Measurements from ENCODE around the gene MYO7B. TPM values are rescaled to one million over a fixed set of nuclear protein-coding genes. Genes with fewer than 3 reads are reported as not detected.

Gene MYO7B
- polyA plus RNA-seq, 2 of the 4 experiments (the other 2 are of a cell fraction): 0.04 to 0.09 TPM

- FAIRE-seq (no peak), DNase-seq (ENCODE audit: low read depth in 1 of 2, low spot score in 1 of 2) (no peak), ATAC-seq (no peak)
- Histone ChIP-seq H3K4me3 (no peak overlapping the region), H3K4me2 (no peak overlapping the region), H3K4me1 (no peaks in the 10 kb centered on the region), H3K27ac (no peak overlapping the region), H3K9me3 (no peaks in the 10 kb centered on the region; the same call in 2 of the 3 replicates)
- TF ChIP-seq CHD2 (IDR thresholded peaks at IDR 0.05; ENCODE audit: low read length, partially characterized antibody) (no peak), BCL3 (IDR thresholded peaks at IDR 0.05) (no peak), HEYL (CRISPR knock-in tag; IDR thresholded peaks at IDR 0.05) (no peak), MAX (IDR thresholded peaks at IDR 0.05) (no peak), NPAS2 (CRISPR knock-in tag; IDR thresholded peaks at IDR 0.05; ENCODE audit: borderline replicate concordance) (no peak), POLR2A (IDR thresholded peaks at IDR 0.05; ENCODE audit: low read length) (no peak), CEBPB (IDR thresholded peaks at IDR 0.05) (no peak), CBX8 (IDR thresholded peaks at IDR 0.05) (no peak), HOXB5 (CRISPR knock-in tag; IDR thresholded peaks at IDR 0.05) (no peak), HMGXB4 (CRISPR knock-in tag; IDR thresholded peaks at IDR 0.05; ENCODE audit: borderline replicate concordance) (no peak), PBX3 (IDR thresholded peaks at IDR 0.05) (no peak), FOXS1 (CRISPR knock-in tag; IDR thresholded peaks at IDR 0.05) (no peak), MYC (IDR thresholded peaks at IDR 0.05; ENCODE audit: borderline replicate concordance, low read length) (no peak), MAZ (IDR thresholded peaks at IDR 0.05; ENCODE audit: borderline replicate concordance, low read depth, low read length) (no peak), BHLHE40 (IDR thresholded peaks at IDR 0.05; ENCODE audit: low read depth, low read length) (no peak), RARB (CRISPR knock-in tag; IDR thresholded peaks at IDR 0.05) (no peak), ZSCAN20 (CRISPR knock-in tag; IDR thresholded peaks at IDR 0.05) (no peak), SREBF2 (IDR thresholded peaks at IDR 0.05) (no peak), CBX2 (IDR thresholded peaks at IDR 0.05; ENCODE audit: borderline replicate concordance, low read depth) (no peak)
- 88% methylated on average over 8 of the region's 8 CpGs for WGBS (ENCODE audit: missing lambda C conversion rate)
- ChIA-PET CTCF (interaction anchor here (0.9 to 5.0 kb wide), 2 partner anchors 15 to 74 kb away, joined by 3 to 25 read pairs; no protein-coding TSS in a partner anchor), POLR2A (no interaction called here)
These were observed 129.9 kb downstream of the MYO7B start for GRCh38 chr2:127665267-127665893.

GRCh38 chr2:127669056-127669455 lies 133.6 kb downstream of the MYO7B start:
- Histone ChIP-seq H3K4me3 (no peak overlapping the region), H3K9me3 (no peaks in the 10 kb centered on the region; the same call in 2 of the 3 replicates), H3K4me1 (peaks cover 4% of the 10 kb centered on the region; the same call in 2 of the 3 replicates), H3K27ac (no peak overlapping the region), H3K4me2 (no peak overlapping the region)
- 75% methylated on average over 7 of the region's 7 CpGs for WGBS (ENCODE audit: missing lambda C conversion rate)
- FAIRE-seq (no peak), DNase-seq (ENCODE audit: low read depth in 1 of 2, low spot score in 1 of 2) (no peak), ATAC-seq (no peak)
- ChIA-PET CTCF (no interaction called here), POLR2A (no interaction called here)
- TF ChIP-seq MAZ (IDR thresholded peaks at IDR 0.05; ENCODE audit: borderline replicate concordance, low read depth, low read length) (no peak), ESRRA (IDR thresholded peaks at IDR 0.05; ENCODE audit: borderline replicate concordance, low read length) (no peak), HMGXB4 (CRISPR knock-in tag; IDR thresholded peaks at IDR 0.05; ENCODE audit: borderline replicate concordance) (no peak), HOXA7 (CRISPR knock-in tag; IDR thresholded peaks at IDR 0.05) (no peak), GATA3 (IDR thresholded peaks at IDR 0.05; ENCODE audit: borderline replicate concordance) (no peak), KDM1A (IDR thresholded peaks at IDR 0.05; ENCODE audit: low read depth) (no peak), FOSB (CRISPR knock-in tag; IDR thresholded peaks at IDR 0.05) (no peak), TP53 (CRISPR knock-in tag; IDR thresholded peaks at IDR 0.05) (no peak), JUNB (IDR thresholded peaks at IDR 0.05) (no peak), ZC3H11A (IDR thresholded peaks at IDR 0.05) (no peak), FOXS1 (CRISPR knock-in tag; IDR thresholded peaks at IDR 0.05) (no peak), REST (IDR thresholded peaks at IDR 0.05) (no peak), NPAS2 (CRISPR knock-in tag; IDR thresholded peaks at IDR 0.05; ENCODE audit: borderline replicate concordance) (no peak), CBX2 (IDR thresholded peaks at IDR 0.05; ENCODE audit: borderline replicate concordance, low read depth) (no peak)

All from A549 (cell line).